Activated T-cell treated with anti-CD3 and anti-CD28 coated beads, Interleukin-2, amount 50 U/mL, for 1 hour (primary cell): ENCODE measurements around the gene TBC1D7.

Experiments used
- DNase-seq: peaks from one replicate; pipeline ENCODE4 v3.0.0-alpha.2; 2020

Gene TBC1D7

GRCh38 chr6:13318821-13319220 lies 9.5 kb downstream of the TBC1D7 start:
- DNase-seq: no peak

- no peak for DNase-seq
Observed at GRCh38 chr6:13315896-13316295, 12.4 kb downstream of the TBC1D7 start.

GRCh38 chr6:13314806-13315205 lies 13.5 kb downstream of the TBC1D7 start:
- DNase-seq: no peak

DNA sequence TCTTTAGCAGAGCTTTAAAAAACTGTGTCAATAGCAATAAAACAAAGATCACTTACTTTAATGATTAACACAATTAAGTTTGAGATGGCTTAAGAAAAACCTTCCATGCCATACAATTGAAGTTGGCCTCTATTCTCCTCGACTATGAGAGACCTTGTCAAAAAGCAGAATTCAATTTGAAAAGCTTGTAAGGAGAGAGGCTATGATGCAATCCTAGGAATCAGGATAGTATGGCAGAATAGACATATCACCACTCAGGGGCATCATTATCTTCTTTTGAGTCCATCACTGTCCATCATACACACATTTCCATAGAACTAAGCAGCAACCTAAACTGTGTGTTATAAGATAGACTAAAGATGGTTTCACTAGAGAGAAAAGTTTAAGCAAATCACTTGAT lies 17.2 kb downstream of the TBC1D7 start:
- no peak for DNase-seq

- no peak for DNase-seq
Observed at GRCh38 chr6:13308332-13308731, 20.0 kb downstream of the TBC1D7 start.

GRCh38 chr6:13307508-13307995 lies 20.8 kb downstream of the TBC1D7 start:
- DNase-seq: no peak

DNA sequence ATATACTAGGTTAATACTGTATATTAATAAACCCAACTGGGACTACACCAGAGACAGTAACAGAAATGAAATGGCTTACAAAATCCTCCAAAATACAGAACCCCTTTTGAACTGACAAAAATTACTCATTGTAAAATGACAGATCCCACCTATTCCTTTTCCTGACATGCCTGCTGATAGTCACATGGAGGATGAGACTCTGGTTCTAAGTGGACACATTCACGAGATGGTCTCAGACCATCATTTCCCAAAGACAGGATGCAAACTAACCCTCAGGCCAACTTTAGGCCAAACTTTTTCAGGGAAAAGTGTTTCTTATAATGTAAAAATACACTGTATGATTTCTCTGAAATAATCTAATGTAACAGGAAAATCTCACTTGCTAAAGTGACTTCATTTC lies 22.5 kb downstream of the TBC1D7 start:
- no peak for DNase-seq

- DNase-seq: no peak
Observed at GRCh38 chr6:13305288-13305687, 23.0 kb downstream of the TBC1D7 start.

GRCh38 chr6:13304580-13305260 lies 23.6 kb downstream of the TBC1D7 start:
- no peak for DNase-seq

GRCh38 chr6:13304101-13304500 lies 24.2 kb downstream of the TBC1D7 start:
- no peak for DNase-seq

- DNase-seq: no peak
Observed at GRCh38 chr6:13303668-13304017, 24.7 kb downstream of the TBC1D7 start.

- no peak for DNase-seq
Observed at GRCh38 chr6:13302751-13303667, 25.3 kb downstream of the TBC1D7 start.

GRCh38 chr6:13302291-13302690 lies 26.0 kb downstream of the TBC1D7 start:
- DNase-seq: no peak

- DNase-seq: no peak
Observed at GRCh38 chr6:13300643-13301590, 27.4 kb downstream of the TBC1D7 start.

DNA sequence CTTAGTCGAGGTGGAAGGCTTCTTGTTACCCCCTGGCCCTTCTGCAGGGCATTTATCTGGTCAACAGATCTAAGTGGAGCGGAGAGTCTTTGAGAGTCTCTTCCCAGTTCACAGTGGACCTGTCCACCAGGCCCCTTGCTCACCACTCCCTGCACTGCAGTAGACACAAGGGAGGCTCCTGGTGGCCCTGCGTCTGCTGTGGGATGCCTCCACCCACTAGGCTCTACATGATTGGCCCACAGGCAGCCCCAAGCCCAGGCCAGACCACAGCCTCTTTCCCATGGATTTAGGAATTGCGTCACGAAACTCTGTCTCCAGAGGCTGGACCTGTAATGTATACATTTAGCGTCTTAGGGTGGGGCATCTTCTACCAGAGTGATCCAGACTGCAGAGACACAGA lies 28.4 kb downstream of the TBC1D7 start:
- DNase-seq: no peak

DNA sequence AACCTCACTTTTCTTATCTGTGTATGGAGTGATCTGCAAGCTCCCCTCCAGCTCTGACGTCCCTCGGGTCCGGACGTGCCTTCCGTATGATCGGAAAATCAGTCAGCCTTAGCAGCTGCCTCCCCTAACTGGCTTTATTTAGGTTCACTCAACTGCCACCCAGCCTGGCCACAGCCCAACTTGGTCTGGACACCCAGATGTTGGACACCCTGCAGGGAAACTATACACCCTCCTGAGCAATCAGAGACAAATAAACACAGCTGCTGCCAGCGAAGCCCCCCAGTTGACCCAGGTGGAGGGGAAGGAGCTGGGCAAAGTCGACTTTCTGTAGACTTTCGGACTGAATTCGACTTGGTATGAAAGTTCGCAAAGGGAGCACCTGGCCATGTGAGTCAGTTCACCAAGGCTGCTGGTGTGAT lies 28.9 kb downstream of the TBC1D7 start:
- no peak for DNase-seq

DNA sequence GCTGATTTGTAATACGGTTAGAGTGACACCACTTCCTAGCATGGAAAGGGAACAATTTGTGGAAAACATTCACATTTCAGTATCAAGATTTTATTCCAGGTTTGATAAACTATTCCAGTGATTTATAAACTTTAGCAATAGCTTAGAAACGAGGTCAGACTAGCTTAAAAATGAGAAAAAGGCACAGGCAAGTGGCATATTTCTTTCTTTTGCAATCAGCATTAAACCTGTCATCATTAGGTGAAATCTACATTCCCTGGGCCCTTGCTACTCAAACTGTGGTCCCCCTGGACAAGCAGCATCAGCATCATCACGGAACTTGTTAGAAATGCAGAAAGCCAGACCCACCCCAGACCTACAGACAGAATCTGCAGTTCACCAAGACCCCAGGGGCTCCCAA lies 29.9 kb downstream of the TBC1D7 start:
- no peak for DNase-seq

GRCh38 chr6:13297391-13297790 lies 30.9 kb downstream of the TBC1D7 start:
- no peak for DNase-seq

- DNase-seq: no peak
Observed at GRCh38 chr6:13296536-13296997, 31.8 kb downstream of the TBC1D7 start.

GRCh38 chr6:13295576-13295975 lies 32.8 kb downstream of the TBC1D7 start:
- no peak for DNase-seq

DNA sequence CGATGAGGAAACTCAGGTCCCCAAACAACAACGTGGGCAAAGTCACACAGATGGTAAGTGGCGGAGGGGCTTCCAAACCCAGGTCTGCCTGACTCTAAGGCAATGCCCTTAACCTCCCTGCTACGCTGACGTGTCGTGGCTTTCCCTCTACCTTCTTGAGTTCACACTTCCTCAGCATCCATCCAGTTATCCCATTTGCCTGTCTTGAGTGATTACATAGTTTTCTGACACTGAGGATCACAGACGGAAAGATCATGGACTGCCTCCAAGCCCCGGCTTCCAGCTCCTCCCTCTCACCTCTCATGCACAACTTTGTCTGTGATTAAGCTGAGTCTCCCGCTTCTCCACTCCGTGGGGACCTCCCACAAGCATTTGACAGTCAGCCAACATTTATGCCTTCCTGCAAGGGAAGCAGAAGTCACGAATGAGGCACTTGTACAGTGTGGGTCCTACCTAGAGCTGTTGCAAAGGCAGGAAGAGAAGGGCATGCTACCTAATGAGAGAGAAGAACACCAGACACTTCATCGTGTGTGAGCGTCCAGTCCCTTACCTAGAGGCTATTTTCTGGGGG lies 33.8 kb downstream of the TBC1D7 start:
- DNase-seq: no peak

DNA sequence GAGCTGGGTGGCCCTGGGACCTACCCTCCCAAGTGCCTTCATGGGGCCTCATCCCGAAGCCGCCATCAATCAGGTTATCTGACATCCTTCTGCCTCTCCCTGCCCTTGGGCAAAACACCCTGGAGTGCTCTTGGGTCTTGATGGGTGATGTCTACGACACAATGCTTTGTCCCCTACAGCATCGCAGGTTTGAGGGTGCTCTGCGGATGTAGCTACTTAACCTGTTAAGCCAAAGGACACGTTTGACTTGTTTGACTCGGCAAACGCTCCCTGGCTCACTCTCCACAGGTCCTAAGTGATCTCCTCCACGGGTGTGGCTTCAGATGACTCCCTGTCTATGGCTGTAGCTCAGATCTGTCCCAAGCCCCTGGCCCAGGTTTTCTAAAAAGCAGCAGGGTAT lies 35.6 kb downstream of the TBC1D7 start:
- DNase-seq: no peak

GRCh38 chr6:13290335-13290734 lies 38.0 kb downstream of the TBC1D7 start:
- DNase-seq: no peak
